ENCODE results near the gene DLG2.
"Not testable (repeated sequence)": the region's sequence is repeated elsewhere in the genome, so short reads cannot be mapped to it uniquely, and the experiment has no call there.

DLG2 gene

GRCh38 chr11:83809274-83809673 is 1817.9 kb downstream of the DLG2 start:
- DNase-seq: no peak

GRCh38 chr11:83801799-83802198 is 1825.3 kb downstream of the DLG2 start:
- no peak for DNase-seq

- no peak for DNase-seq
Observed at GRCh38 chr11:83793310-83793709, 1833.8 kb downstream of the DLG2 start.

GRCh38 chr11:83791557-83791956 is 1835.6 kb downstream of the DLG2 start:
- DNase-seq: no peak

- DNase-seq: no peak
Observed at GRCh38 chr11:83785942-83786341, 1841.2 kb downstream of the DLG2 start.

GRCh38 chr11:83784419-83784818 is 1842.7 kb downstream of the DLG2 start:
- no peak for DNase-seq

GRCh38 chr11:83782329-83782728 is 1844.8 kb downstream of the DLG2 start:
- DNase-seq: no peak

GRCh38 chr11:83779876-83780275 is 1847.3 kb downstream of the DLG2 start:
- DNase-seq: no peak

GRCh38 chr11:83778596-83778995 is 1848.5 kb downstream of the DLG2 start:
- DNase-seq: no peak

GRCh38 chr11:83773950-83774880 is 1852.9 kb downstream of the DLG2 start:
- no peak for DNase-seq

GRCh38 chr11:83768489-83768888 is 1858.7 kb downstream of the DLG2 start:
- no peak for DNase-seq

GRCh38 chr11:83766932-83767331 is 1860.2 kb downstream of the DLG2 start:
- no peak for DNase-seq

- no peak for DNase-seq
Observed at GRCh38 chr11:83764643-83765042, 1862.5 kb downstream of the DLG2 start.

GRCh38 chr11:83760932-83761331 is 1866.2 kb downstream of the DLG2 start:
- DNase-seq: peak in 1 of 2 experiments; percentile 37

GRCh38 chr11:83759148-83759547 is 1868.0 kb downstream of the DLG2 start:
- DNase-seq: no peak

- no peak for DNase-seq
Observed at GRCh38 chr11:83751041-83751440, 1876.1 kb downstream of the DLG2 start.

- no peak for DNase-seq
Observed at GRCh38 chr11:83746921-83747585, 1880.1 kb downstream of the DLG2 start.

- no peak for DNase-seq
Observed at GRCh38 chr11:83744620-83745192, 1882.4 kb downstream of the DLG2 start.

- DNase-seq: no peak
Observed at GRCh38 chr11:83736684-83737083, 1890.5 kb downstream of the DLG2 start.

GRCh38 chr11:83734120-83734519 is 1893.0 kb downstream of the DLG2 start:
- DNase-seq: no peak

GRCh38 chr11:83731288-83731687 is 1895.9 kb downstream of the DLG2 start:
- not testable (repeated sequence) for DNase-seq

GRCh38 chr11:83728281-83728680 is 1898.9 kb downstream of the DLG2 start:
- DNase-seq: no peak

- DNase-seq: no peak
Observed at GRCh38 chr11:83727251-83727650, 1899.9 kb downstream of the DLG2 start.

- DNase-seq: no peak
Observed at GRCh38 chr11:83726316-83726715, 1900.8 kb downstream of the DLG2 start.

All from cerebellar nuclear complex (tissue), 1 donor.